Right forelimb (tissue), 1 donor: Measurements from ENCODE around the gene AP1M2.
A peak's percentile ranks its signal among the peaks of the same experiment; 100 is the strongest.

Source experiments
- DNase-seq: peaks from one replicate; pipeline ENCODE4 v3.0.0-alpha.2; 2018

The AP1M2 gene

GRCh38 chr19:10587022-10587838 lies at the start of gene AP1M2:
TSS of gene AP1M2 (minus strand) at chr19:10587312. CDS start at chr19:10587231, 81 bp downstream.
- DNase-seq: no peak

DNA sequence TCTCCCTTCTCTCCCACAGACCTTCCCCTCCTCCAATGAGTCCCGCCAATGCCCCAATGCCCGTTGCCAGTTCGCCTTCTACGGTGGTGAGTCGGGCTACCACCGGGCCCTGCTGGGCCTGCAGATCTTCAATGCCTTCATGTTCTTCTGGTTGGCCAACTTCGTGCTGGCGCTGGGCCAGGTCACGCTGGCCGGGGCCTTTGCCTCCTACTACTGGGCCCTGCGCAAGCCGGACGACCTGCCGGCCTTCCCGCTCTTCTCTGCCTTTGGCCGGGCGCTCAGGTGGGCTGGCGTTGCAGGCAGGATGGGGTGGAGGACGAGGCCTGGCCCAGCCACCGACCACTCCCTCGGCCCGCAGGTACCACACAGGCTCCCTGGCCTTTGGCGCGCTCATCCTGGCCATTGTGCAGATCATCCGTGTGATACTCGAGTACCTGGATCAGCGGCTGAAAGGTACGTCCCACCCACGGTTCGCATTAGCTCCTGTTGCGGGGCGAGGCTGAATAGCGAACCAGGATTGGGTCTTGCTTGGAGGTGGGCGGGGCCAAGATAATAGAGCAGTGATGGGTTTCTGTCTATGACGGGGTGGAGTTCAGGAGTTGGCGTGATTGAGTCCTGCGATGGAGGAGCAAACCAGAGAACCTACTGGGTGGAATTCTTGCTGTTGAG lies 49.3 kb upstream of the AP1M2 start:
- DNase-seq: no peak

DNA sequence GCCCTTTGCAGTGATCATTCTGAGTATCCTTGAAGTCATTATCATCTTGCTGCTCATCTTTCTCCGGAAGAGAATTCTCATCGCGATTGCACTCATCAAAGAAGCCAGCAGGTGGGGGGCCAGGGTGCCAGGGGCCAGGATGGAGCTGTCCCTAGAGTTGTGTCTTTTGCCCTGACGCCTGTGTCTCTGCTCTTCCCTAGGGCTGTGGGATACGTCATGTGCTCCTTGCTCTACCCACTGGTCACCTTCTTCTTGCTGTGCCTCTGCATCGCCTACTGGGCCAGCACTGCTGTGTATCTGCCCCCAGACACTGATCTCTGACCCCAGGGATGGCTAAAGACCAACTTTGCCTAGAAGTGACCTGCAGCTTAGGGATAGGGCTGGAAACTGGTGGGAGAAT lies 47.9 kb upstream of the AP1M2 start:
- DNase-seq: no peak

DNA sequence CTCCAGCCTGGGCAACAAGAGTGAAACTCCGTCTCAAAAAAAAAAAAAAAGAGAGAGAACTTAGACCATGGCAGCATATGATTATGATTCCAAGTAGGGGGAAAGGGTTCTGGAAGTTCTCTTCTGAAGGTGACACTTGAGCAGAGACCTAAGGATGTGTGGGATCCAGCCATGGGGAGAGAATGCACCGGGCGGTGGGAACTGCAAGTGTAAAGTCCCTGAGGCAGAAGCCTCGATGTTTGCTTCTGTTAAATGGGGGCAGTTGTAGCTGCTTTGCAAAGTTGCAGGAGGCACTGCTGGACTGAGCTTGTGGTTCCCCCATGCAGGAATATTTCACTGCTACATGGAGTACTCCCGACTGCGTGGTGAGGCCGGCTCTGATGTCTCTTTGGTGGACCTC lies 47.3 kb upstream of the AP1M2 start:
- no peak for DNase-seq

- no peak for DNase-seq
These were observed 44.8 kb upstream of the AP1M2 start for GRCh38 chr19:10631874-10632273.

DNA sequence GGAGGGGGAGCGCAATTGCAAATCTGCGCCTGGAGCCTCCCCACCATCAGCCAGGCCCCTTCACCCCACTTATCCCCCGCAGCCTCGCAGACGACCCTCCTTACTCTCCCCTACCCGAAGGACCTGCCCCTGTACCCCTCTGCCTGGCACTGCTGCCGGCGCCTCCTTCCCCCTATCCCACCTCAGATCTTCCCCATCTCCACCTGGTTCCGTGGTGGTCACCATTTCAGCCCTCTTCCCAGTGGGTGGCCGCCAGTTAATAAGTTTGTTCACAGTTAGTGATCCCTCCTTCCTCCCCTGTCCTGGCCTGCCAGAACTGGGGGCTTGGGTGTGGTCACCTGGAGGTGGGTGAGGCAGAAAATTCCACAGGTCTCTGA lies 38.6 kb upstream of the AP1M2 start:
- DNase-seq: no peak

- peak; percentile 90 for DNase-seq
These were observed 38.1 kb upstream of the AP1M2 start, which contains the start of gene SLC44A2 for GRCh38 chr19:10625003-10625761. TSS of gene SLC44A2 (plus strand) at chr19:10625553. CDS start at chr19:10625634, 81 bp downstream.

GRCh38 chr19:10624585-10624984 lies 37.5 kb upstream of the AP1M2 start:
- DNase-seq: no peak

- DNase-seq: no peak
These were observed 34.9 kb upstream of the AP1M2 start for GRCh38 chr19:10621966-10622365.

- DNase-seq: no peak
These were observed 33.7 kb upstream of the AP1M2 start for GRCh38 chr19:10620786-10621185.

DNA sequence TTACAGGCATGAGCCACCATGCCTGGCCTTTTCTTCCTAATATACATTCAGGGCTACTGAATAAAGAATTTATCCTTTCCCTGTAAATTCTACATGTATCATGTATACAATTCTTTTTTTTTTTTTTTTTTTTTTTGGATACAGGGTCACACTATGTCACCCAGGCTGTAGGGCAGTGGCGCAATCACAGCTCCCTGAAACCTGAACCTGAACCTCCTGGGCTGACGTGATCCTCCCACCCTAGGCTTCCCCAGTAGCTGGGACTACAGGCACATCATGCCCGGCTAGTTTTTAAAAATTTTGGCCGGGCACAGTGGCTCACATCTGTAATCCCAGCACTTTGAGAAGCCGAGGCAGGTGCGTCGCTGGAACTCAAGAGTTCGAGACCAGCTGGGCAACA lies 31.7 kb upstream of the AP1M2 start:
- no peak for DNase-seq

DNA sequence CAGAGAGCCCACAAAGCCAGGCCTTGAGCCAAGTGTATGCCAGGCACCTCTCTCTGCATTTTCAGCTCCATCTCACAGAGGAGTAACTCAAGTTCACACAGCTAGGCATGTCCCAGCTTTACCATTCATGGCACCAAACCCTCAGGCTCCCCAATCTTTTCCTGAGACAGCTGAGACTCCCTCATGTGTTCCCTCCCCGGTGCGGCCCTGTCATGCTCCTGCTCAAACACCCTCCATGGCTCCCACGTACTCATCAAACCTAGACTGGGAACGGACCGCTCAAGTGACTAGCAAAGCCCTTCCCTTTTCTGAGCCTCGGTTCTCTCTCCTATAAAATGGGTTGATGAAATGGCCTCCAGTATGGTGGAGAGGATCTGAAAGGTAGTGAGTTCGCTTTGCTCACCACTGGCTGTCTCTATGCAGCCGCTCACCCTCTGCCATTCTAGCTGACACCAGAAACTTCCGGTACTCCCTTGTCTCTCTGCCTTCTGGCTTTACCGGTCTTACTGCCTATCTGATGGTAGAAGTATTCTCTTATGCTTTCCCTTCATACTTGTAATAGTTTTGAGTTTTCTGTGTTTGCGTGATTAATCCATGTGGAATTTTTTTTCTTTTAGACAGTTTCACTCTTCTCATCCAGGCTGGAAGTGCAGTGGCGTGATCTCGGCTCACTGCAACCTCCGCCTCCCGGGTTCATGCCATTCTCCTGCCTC lies 30.5 kb upstream of the AP1M2 start:
- DNase-seq: no peak

- DNase-seq: no peak
These were observed 28.4 kb upstream of the AP1M2 start for GRCh38 chr19:10615429-10616023.

DNA sequence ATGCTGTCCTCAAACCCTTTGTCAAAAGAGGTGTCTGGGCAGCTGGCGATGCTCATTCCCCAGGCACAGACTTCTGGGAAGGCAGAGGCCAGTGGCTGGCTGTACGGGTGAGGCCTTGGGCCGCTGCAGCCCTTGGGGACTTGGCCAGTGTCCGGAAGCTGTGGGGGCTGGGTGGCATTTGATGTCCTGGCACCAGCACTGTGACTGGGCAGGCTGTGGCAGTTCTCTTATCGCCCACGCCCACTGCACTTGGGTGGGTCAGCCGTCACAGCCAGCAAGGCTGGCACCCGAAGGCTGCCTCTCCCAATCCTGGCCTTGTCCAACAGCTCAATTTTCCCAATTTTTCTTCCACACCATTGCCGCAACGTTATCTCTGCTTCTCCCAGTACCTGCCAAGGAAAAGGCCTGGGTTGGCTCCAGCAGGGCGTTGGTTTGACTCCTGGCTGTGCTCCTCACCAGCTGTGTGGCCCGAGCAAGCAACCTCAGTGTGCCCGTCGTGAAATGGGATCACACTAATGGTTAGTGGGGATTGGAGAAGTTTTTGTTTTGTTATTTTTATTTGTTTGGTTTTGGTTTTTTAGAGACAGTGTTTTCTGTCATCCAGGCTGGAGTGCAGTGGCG lies 25.5 kb upstream of the AP1M2 start:
- DNase-seq: no peak

DNA sequence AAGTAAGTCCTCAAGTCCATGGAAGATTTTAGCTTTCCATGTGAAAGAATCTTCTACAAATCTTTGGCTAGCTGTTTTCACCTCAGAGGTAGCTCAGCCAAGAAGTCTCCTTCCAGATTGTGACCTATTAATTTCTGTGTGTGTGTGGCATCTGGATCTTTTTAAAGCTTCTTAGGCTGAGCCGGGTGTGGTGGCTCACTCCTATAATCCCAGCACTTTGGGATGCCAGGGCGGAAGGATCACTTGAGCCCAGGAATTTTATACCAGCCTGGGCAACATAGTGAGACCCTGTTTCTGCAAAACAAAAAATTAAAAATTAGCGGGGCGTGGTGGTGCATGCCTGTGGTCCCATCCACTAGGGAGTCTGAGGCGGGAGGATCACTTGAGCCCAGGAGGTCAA lies 24.8 kb upstream of the AP1M2 start:
- DNase-seq: no peak

GRCh38 chr19:10604460-10604980 lies 17.4 kb upstream of the AP1M2 start:
- DNase-seq: no peak

GRCh38 chr19:10603873-10604459 lies 16.9 kb upstream of the AP1M2 start:
- no peak for DNase-seq

DNA sequence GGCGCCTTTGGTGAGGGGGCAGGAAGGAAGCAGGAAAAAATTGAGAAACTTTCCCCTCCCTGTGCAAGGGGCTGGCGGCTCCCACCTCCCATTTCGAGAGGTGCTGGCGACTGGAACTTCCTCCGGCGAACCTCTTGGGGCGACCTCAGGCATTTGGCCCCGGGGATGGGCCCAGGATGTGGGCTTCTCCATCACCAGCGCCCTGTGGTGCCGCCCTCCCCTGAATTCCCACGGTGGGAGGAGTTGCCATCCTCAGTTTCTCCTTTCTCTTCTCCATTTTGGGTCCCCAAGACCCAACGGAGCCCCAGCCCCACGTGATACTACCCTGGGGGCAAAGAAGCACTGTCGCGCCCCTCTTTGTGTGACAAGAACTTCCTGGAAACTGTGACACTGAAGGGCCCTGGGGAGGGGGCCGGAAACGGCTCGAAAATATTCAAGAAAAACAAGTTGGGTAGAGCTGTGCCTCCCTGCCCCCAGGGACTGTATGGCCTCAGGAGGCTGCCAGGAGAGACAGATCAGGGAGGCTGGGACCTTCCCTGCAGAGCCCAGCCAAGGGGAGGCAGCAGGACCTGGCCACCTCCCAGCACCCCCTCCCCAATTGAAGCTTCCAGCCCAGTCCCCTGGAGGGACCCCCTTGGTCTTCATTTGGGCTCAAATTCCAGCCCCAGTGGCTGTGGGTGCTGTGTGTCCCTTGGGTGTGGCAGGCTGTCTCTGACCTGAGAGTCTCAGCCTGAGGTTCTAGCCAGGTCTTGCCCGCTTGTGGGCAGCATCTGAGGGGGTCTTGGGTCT lies 16.2 kb upstream of the AP1M2 start:
- DNase-seq: peak; percentile 59

DNA sequence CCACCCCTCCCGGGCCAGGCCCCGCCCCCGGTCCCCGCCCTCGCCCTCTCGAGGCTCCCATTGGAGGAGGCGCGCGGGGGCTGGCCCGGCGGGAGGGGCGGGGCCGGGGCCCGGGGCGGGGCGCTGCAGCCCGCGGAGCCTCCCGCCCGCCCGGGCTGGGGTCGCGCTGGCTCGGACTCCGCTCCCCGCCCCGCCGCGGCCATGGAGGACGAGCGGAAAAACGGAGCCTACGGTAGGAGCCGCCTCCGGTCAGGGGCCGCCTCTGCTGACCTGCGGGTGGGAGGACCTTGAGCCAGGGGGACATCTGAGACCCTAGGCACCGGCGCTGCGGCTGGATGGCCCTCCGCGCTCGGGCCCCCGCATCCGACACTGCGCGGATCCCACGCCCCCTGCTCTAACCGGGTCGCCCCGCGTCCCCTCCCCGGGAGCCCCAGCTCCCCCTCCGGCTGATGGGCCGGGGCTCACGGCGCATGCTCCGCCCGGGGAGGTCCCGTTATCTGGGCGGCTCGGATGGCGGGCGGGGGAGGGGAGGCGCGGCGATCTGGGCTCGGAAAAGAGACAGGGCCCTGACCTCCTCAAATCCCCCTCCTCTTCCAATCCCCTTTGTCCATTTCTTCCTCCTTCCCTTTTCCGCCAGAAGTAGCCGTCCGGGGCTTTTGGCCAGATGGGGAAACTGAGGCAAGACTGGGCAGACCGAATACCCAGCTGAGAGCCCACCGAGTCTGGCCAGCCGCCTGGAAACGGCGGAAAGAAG lies 15.4 kb upstream of the AP1M2 start:
- DNase-seq: peak; percentile 90

DNA sequence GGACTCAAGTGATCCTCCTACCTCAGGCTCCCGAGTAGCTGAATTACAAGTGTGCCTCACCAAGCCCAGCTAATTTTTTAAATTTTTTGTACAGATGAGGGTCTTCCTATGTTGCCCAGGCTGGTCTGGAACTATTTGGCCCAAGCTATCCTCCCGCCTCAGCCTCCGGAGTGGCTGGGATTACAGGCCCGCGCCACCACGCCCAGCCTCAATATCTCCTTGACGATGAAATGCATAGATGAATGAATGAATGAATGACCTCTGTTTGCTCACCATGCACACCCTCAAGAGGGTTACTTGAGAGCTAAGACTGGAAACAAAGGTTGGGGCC lies 14.9 kb upstream of the AP1M2 start:
- DNase-seq: no peak
